KMS-11 (cell line): ENCODE measurements around the gene SPATA46.

ENCODE experiments used
- H2AFZ ChIP-seq: fragments of 200-600 bp; sonication (generic); 2 replicates; pipeline ENCODE4 v1.6.1; 2016; ENCODE audit warnings: antibody characterized with exemption, mixed run types, low read depth
- H3K27ac ChIP-seq: fragments of 200-600 bp; sonication (generic); 2 replicates; pipeline ENCODE4 v1.6.1; 2016; ENCODE audit warnings: mild to moderate bottlenecking, mixed run types
- H3K27me3 ChIP-seq: fragments of 200-600 bp; sonication (generic); 2 replicates; pipeline ENCODE4 v1.6.1; 2017; ENCODE audit warnings: mild to moderate bottlenecking, low read depth, mixed run types, moderate library complexity; ENCODE audit not compliant: insufficient read depth
- H3K36me3 ChIP-seq: fragments of 200-600 bp; sonication (generic); 2 replicates; pipeline ENCODE4 v1.6.1; 2017; ENCODE audit warnings: mild to moderate bottlenecking, mixed run types; ENCODE audit not compliant: insufficient read depth
- H3K4me1 ChIP-seq: fragments of 200-600 bp; sonication (generic); 2 replicates; pipeline ENCODE4 v1.6.1; 2016; ENCODE audit warnings: mild to moderate bottlenecking, low read depth, mixed run types; ENCODE audit not compliant: poor library complexity, severe bottlenecking
- H3K4me2 ChIP-seq: fragments of 200-600 bp; sonication (generic); 2 replicates; pipeline ENCODE4 v1.7.0; 2016; ENCODE audit warnings: mild to moderate bottlenecking, mixed run types
- H3K4me3 ChIP-seq: fragments of 200-600 bp; sonication (generic); IDR thresholded peaks from 2 replicates; pipeline ENCODE4 v1.6.1; 2017; ENCODE audit warnings: low read depth, low read length, mixed read lengths; ENCODE audit not compliant: insufficient read depth
- H3K79me2 ChIP-seq: fragments of 200-600 bp; sonication (generic); 2 replicates; pipeline ENCODE4 v1.6.1; 2016; ENCODE audit warnings: low read depth, mixed run types; ENCODE audit not compliant: insufficient read depth
- H3K9ac ChIP-seq: fragments of 200-600 bp; sonication (generic); 2 replicates; pipeline ENCODE4 v1.6.1; 2016; ENCODE audit warnings: mild to moderate bottlenecking, mixed run types
- H4K20me1 ChIP-seq: fragments of 200-600 bp; sonication (generic); 2 replicates; pipeline ENCODE4 v1.6.1; 2016; ENCODE audit warnings: mild to moderate bottlenecking, mixed run types; ENCODE audit not compliant: insufficient read depth
- CTCF ChIP-seq: fragments of 200-600 bp; sonication (generic); conservative IDR thresholded peaks from 2 replicates; pipeline ENCODE4 v1.6.1; 2017; ENCODE audit warnings: low read depth, mild to moderate bottlenecking, antibody characterized with exemption, low read length, moderate library complexity, mixed read lengths

The SPATA46 gene

GRCh38 chr1:162384116-162384515, 7.5 kb upstream of the SPATA46 start:
- Histone ChIP-seq H3K27me3 (no peaks in the 10 kb centered on the region), H3K27ac (no peak overlapping the region), H3K4me1 (no peaks in the 10 kb centered on the region), H3K4me2 (no peak overlapping the region), H2AFZ (no peak overlapping the region), H3K79me2 (no peaks in the 10 kb centered on the region), H3K4me3 (no peak overlapping the region), H3K36me3 (no peaks in the 10 kb centered on the region), H3K9ac (no peak overlapping the region), H4K20me1 (no peaks in the 10 kb centered on the region)
- no peak for TF ChIP-seq CTCF

GRCh38 chr1:162383516-162383915, 6.9 kb upstream of the SPATA46 start:
- Histone ChIP-seq H3K9ac (no peak overlapping the region), H3K27me3 (no peaks in the 10 kb centered on the region), H3K4me2 (no peak overlapping the region), H4K20me1 (no peaks in the 10 kb centered on the region), H3K27ac (no peak overlapping the region), H3K79me2 (no peaks in the 10 kb centered on the region), H3K4me3 (no peak overlapping the region), H2AFZ (no peak overlapping the region), H3K4me1 (no peaks in the 10 kb centered on the region), H3K36me3 (no peaks in the 10 kb centered on the region)
- no peak for TF ChIP-seq CTCF

GRCh38 chr1:162383091-162383490, 6.4 kb upstream of the SPATA46 start:
- H3K9ac ChIP-seq: no peak overlapping the region
- no peaks in the 10 kb centered on the region for H3K27me3 ChIP-seq
- H4K20me1 ChIP-seq: no peaks in the 10 kb centered on the region
- H3K79me2 ChIP-seq: no peaks in the 10 kb centered on the region
- H3K36me3 ChIP-seq: no peaks in the 10 kb centered on the region
- no peak overlapping the region for H3K4me2 ChIP-seq
- no peak overlapping the region for H3K4me3 ChIP-seq
- H2AFZ ChIP-seq: no peak overlapping the region
- H3K4me1 ChIP-seq: no peaks in the 10 kb centered on the region
- no peak for TF ChIP-seq CTCF
- H3K27ac ChIP-seq: no peak overlapping the region

GRCh38 chr1:162381941-162382750, 5.5 kb upstream of the SPATA46 start:
- H3K36me3 ChIP-seq: no peaks in the 10 kb centered on the region
- H3K4me3 ChIP-seq: no peak overlapping the region
- no peak overlapping the region for H3K4me2 ChIP-seq
- no peaks in the 10 kb centered on the region for H4K20me1 ChIP-seq
- H3K27ac ChIP-seq: no peak overlapping the region
- no peaks in the 10 kb centered on the region for H3K27me3 ChIP-seq
- H3K9ac ChIP-seq: no peak overlapping the region
- no peaks in the 10 kb centered on the region for H3K79me2 ChIP-seq
- H3K4me1 ChIP-seq: no peaks in the 10 kb centered on the region
- H2AFZ ChIP-seq: no peak overlapping the region
- TF ChIP-seq CTCF: no peak
